Measurements from ENCODE around the gene DNAJC27.

DNAJC27 gene

GRCh38 chr2:24915175-24915574 is 56.6 kb downstream of the DNAJC27 start:
- peak overlapping the region in 2 of 21 experiments; percentile 42 to 63 for H3K27ac ChIP-seq
- no peak overlapping the region for H3K4me3 ChIP-seq

GRCh38 chr2:24914713-24915112 is 57.0 kb downstream of the DNAJC27 start:
- H3K27ac ChIP-seq: peak overlapping the region in 1 of 21 experiments; percentile 63

GRCh38 chr2:24913911-24914310 is 57.8 kb downstream of the DNAJC27 start:
- no peak overlapping the region for H3K4me3 ChIP-seq
- H3K27ac ChIP-seq: no peak overlapping the region

More at GRCh38 chr2:24914713-24915112, 57.0 kb downstream of the DNAJC27 start:
- H3K4me3 ChIP-seq: no peak overlapping the region

GRCh38 chr2:24912986-24913385 is 58.8 kb downstream of the DNAJC27 start:
- Histone ChIP-seq H3K27ac (no peak overlapping the region), H3K4me3 (no peak overlapping the region)

- no peak overlapping the region for H3K4me3 ChIP-seq
- no peak overlapping the region for H3K27ac ChIP-seq
These were observed 59.2 kb downstream of the DNAJC27 start for GRCh38 chr2:24912523-24912922.

- H3K4me3 ChIP-seq: no peak overlapping the region
- no peak overlapping the region for H3K27ac ChIP-seq
These were observed 61.5 kb downstream of the DNAJC27 start for GRCh38 chr2:24910245-24910644.

- no peak overlapping the region for H3K27ac ChIP-seq
These were observed 62.1 kb downstream of the DNAJC27 start for GRCh38 chr2:24909555-24910177.

GRCh38 chr2:24908461-24908901 is 63.3 kb downstream of the DNAJC27 start:
- H3K27ac ChIP-seq: no peak overlapping the region
- H3K4me3 ChIP-seq: no peak overlapping the region

More at GRCh38 chr2:24909555-24910177, 62.1 kb downstream of the DNAJC27 start:
- no peak overlapping the region for H3K4me3 ChIP-seq

- Histone ChIP-seq H3K4me3 (no peak overlapping the region), H3K27ac (peak overlapping the region in 1 of 21 experiments; percentile 11)
These were observed 64.6 kb downstream of the DNAJC27 start for GRCh38 chr2:24907116-24907515.

GRCh38 chr2:24906466-24906865 is 65.3 kb downstream of the DNAJC27 start:
- Histone ChIP-seq H3K4me3 (no peak overlapping the region), H3K27ac (no peak overlapping the region)

- no peak overlapping the region for H3K4me3 ChIP-seq
These were observed 68.3 kb downstream of the DNAJC27 start for GRCh38 chr2:24903161-24904103.

GRCh38 chr2:24899361-24899910 is 72.3 kb downstream of the DNAJC27 start:
- Histone ChIP-seq H3K27ac (no peak overlapping the region), H3K4me3 (no peak overlapping the region)

More at GRCh38 chr2:24903161-24904103, 68.3 kb downstream of the DNAJC27 start:
- no peak overlapping the region for H3K27ac ChIP-seq

- no peak overlapping the region for H3K4me3 ChIP-seq
- H3K27ac ChIP-seq: no peak overlapping the region
These were observed 73.3 kb downstream of the DNAJC27 start for GRCh38 chr2:24898122-24899109.

- no peak overlapping the region for H3K4me3 ChIP-seq
- H3K27ac ChIP-seq: no peak overlapping the region
These were observed 77.0 kb downstream of the DNAJC27 start for GRCh38 chr2:24894750-24895149.

- H3K27ac ChIP-seq: no peak overlapping the region
- H3K4me3 ChIP-seq: no peak overlapping the region
These were observed 77.8 kb downstream of the DNAJC27 start for GRCh38 chr2:24893934-24894333.

Data from skin epidermis (tissue), 12 donors.